Lower leg skin (tissue), 4 donors: ENCODE data around the gene TCEAL7. TPM values are rescaled to one million over a fixed set of nuclear protein-coding genes. Genes with fewer than 3 reads are reported as not detected.

ENCODE experiments used
- DNase-seq, 2 donors: peaks; one replicate each; pipeline ENCODE4 v3.0.0-alpha.2; 2019; ENCODE audit warnings: low spot score in 2 of 2
- H3K4me3 ChIP-seq: fragments of 200-600 bp; sonication (generic); 2 replicates; pipeline ENCODE4 v1.5.1; 2017; ENCODE audit warnings: mild to moderate bottlenecking, low read depth; ENCODE audit not compliant: poor library complexity, severe bottlenecking
- POLR2A ChIP-seq, 2 donors: fragments of 450-650 bp; IDR thresholded peaks; one replicate each; pipeline ENCODE4 v1.6.1; 2016 to 2017; ENCODE audit warnings: antibody characterized with exemption in 2 of 2, mild to moderate bottlenecking in 1 of 2, moderate library complexity in 1 of 2
- WGBS, 2 donors: methylation state at CpG; one replicate each; pipeline ENCODE4 v1.1.5; 2018; 5-methylcytosine and 5-hydroxymethylcytosine counted together
- intact Hi-C: fragments of 100-400 bp; cut with DNase I; formaldehyde crosslinking; loops from one replicate; pipeline ENCODE4 v1.15.0; 2023; ENCODE audit warnings: low total_unique reads
- total RNA-seq, 4 donors: library from RNA; depleted of rRNA; stranded (reverse); fragments of >200 nt; gene quantifications; one replicate each; pipeline ENCODE4 v1.1.0, GENCODE V29; 2016
- TF ChIP-seq, protein P1 (sequence below), 3 donors: fragments of 450-650 bp; IDR thresholded peaks; one replicate each; pipeline ENCODE4 v1.5.1; 2016; ENCODE audit warnings: antibody characterized with exemption in 3 of 3, mild to moderate bottlenecking in 3 of 3, moderate library complexity in 2 of 3

Gene TCEAL7
- total RNA-seq, 4 donors from 2014 or later, result 1.8 to 4.0 (median 2.4) TPM; not detected in 1

DNA sequence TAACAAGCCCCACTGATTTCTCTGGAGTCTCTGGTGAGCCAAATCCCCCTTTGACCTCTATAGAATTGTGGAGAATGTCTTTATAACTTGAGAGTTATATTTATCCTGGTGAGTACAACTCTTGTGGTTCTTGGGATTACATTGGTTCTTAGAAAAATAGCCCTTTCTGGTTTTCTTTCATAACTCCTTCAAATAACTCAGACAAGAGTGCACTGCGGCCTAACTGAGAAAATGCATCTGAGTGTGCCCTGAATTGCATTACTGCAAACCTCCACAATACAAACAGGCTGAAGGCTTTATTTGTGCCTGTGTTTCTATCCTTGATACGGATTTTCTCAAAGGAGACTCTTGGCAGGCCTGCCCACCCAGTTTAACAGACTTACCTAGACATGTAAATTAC is 49.0 kb downstream of the TCEAL7 start:
- no peak overlapping the region for H3K4me3 ChIP-seq
- WGBS, 2 donors, result 68 to 80% methylated on average over 2 of the region's 2 CpGs
- intact Hi-C loops, result no loop called here
- no peak for DNase-seq
- TF ChIP-seq, protein P1, sequence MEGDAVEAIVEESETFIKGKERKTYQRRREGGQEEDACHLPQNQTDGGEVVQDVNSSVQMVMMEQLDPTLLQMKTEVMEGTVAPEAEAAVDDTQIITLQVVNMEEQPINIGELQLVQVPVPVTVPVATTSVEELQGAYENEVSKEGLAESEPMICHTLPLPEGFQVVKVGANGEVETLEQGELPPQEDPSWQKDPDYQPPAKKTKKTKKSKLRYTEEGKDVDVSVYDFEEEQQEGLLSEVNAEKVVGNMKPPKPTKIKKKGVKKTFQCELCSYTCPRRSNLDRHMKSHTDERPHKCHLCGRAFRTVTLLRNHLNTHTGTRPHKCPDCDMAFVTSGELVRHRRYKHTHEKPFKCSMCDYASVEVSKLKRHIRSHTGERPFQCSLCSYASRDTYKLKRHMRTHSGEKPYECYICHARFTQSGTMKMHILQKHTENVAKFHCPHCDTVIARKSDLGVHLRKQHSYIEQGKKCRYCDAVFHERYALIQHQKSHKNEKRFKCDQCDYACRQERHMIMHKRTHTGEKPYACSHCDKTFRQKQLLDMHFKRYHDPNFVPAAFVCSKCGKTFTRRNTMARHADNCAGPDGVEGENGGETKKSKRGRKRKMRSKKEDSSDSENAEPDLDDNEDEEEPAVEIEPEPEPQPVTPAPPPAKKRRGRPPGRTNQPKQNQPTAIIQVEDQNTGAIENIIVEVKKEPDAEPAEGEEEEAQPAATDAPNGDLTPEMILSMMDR (IDR thresholded peaks at IDR 0.05), result no peak
- TF ChIP-seq POLR2A (IDR thresholded peaks at IDR 0.05), result no peak

Other genes starting within 250 kb of the TCEAL7 start
- gene NXF3, start 237.1 kb upstream of the TCEAL7 start, total RNA-seq, result 1 to 10 TPM in 1 of 4 donors, under 1 TPM in 2, not detected in 1; 0.21 to 1.7 (median 0.42) TPM
- gene BEX4, start 115.1 kb upstream of the TCEAL7 start, total RNA-seq, result 10 to 100 TPM; 15.1 to 32.9 (median 25.7) TPM
- 10 to 100 TPM; 38.4 to 54.6 (median 47.9) TPM for gene TCEAL8, start 75.1 kb upstream of the TCEAL7 start, total RNA-seq
- gene TCEAL5, start 53.5 kb upstream of the TCEAL7 start, total RNA-seq, result not detected
- 10 to 100 TPM; 12.2 to 24.4 (median 18.8) TPM for gene BEX2, start 19.2 kb upstream of the TCEAL7 start, total RNA-seq
- 10 to 100 TPM; 24.3 to 37.7 (median 27.5) TPM for gene TCEAL9, start 26.3 kb downstream of the TCEAL7 start, total RNA-seq
- gene BEX3, start 46.3 kb downstream of the TCEAL7 start, total RNA-seq, result 10 to 100 TPM; 41.4 to 66.6 (median 57.3) TPM
- under 1 TPM; 0.13 to 0.84 (median 0.38) TPM for gene RAB40A, start 189.2 kb downstream of the TCEAL7 start, total RNA-seq